Loucy (cell line): Measurements from ENCODE around the gene CYP2E1.

Source experiments
- CTCF ChIP-seq: fragments of 200-600 bp; sonication (generic); conservative IDR thresholded peaks from 2 replicates; pipeline ENCODE4 v1.5.1; 2014; ENCODE audit warnings: mild to moderate bottlenecking, antibody characterized with exemption, low read length
- EZH2phosphoT487 ChIP-seq: fragments of 200-600 bp; IDR thresholded peaks from 2 replicates; pipeline ENCODE4 v1.6.1; 2018; ENCODE audit warnings: antibody characterized with exemption, mild to moderate bottlenecking, moderate library complexity, borderline replicate concordance

GRCh38 chr10:133509700-133510099 is 17.5 kb upstream of the CYP2E1 start:
- TF ChIP-seq CTCF, result no peak
- TF ChIP-seq EZH2phosphoT487, result no peak
